ENCODE measurements around the gene OTUD5. TPM values are rescaled to one million over a fixed set of nuclear protein-coding genes. Genes with fewer than 3 reads are reported as not detected.
A peak's percentile ranks its signal among the peaks of the same experiment; 100 is the strongest.
"Not testable (repeated sequence)": the region's sequence is repeated elsewhere in the genome, so short reads cannot be mapped to it uniquely, and the experiment has no call there.

Gene OTUD5
- 30.8 TPM for total RNA-seq

- DNase-seq, result peak; percentile 71
Measured at GRCh38 chrX:48957477-48957826, at the start of gene OTUD5. Gene OTUD5 (minus strand): TSS chrX:48957607. CDS start chrX:48957570, 37 bp downstream.

- DNase-seq, result no peak
Measured at GRCh38 chrX:49003696-49004095, 46.3 kb upstream of the OTUD5 start.

GRCh38 chrX:49002091-49002935 lies 44.9 kb upstream of the OTUD5 start, which contains the start of gene GRIPAP1:
Gene GRIPAP1 (minus strand): TSS chrX:49002264. CDS start chrX:49002229, 35 bp downstream.
- DNase-seq, result peak; percentile 91

GRCh38 chrX:49001521-49002090 lies 44.2 kb upstream of the OTUD5 start:
- peak; percentile 17 for DNase-seq

GRCh38 chrX:49000636-49001035 lies 43.2 kb upstream of the OTUD5 start:
- no peak for DNase-seq

GRCh38 chrX:48999030-48999429 lies 41.6 kb upstream of the OTUD5 start:
- DNase-seq, result no peak

- no peak for DNase-seq
Measured at GRCh38 chrX:48998391-48998790, 41.0 kb upstream of the OTUD5 start.

- DNase-seq, result no peak
Measured at GRCh38 chrX:48997865-48998264, 40.5 kb upstream of the OTUD5 start.

- DNase-seq, result no peak
Measured at GRCh38 chrX:48997455-48997854, 40.0 kb upstream of the OTUD5 start.

- DNase-seq, result no peak
Measured at GRCh38 chrX:48996969-48997368, 39.6 kb upstream of the OTUD5 start.

- DNase-seq, result no peak
Measured at GRCh38 chrX:48992341-48992740, 34.9 kb upstream of the OTUD5 start.

- no peak for DNase-seq
Measured at GRCh38 chrX:48989483-48989882, 32.1 kb upstream of the OTUD5 start.

- DNase-seq, result no peak
Measured at GRCh38 chrX:48983896-48984295, 26.5 kb upstream of the OTUD5 start.

- no peak for DNase-seq
Measured at GRCh38 chrX:48983081-48983480, 25.7 kb upstream of the OTUD5 start.

- DNase-seq, result no peak
Measured at GRCh38 chrX:48981178-48981577, 23.8 kb upstream of the OTUD5 start.

GRCh38 chrX:48980341-48980740 lies 22.9 kb upstream of the OTUD5 start:
- not testable (repeated sequence) for DNase-seq

- DNase-seq, result no peak
Measured at GRCh38 chrX:48978226-48978625, 20.8 kb upstream of the OTUD5 start.

GRCh38 chrX:48976086-48976485 lies 18.7 kb upstream of the OTUD5 start:
- no peak for DNase-seq

GRCh38 chrX:48975541-48975940 lies 18.1 kb upstream of the OTUD5 start:
- DNase-seq, result no peak

- no peak for DNase-seq
Measured at GRCh38 chrX:48975041-48975440, 17.6 kb upstream of the OTUD5 start.

GRCh38 chrX:48974574-48974973 lies 17.2 kb upstream of the OTUD5 start:
- DNase-seq, result no peak

GRCh38 chrX:48974033-48974432 lies 16.6 kb upstream of the OTUD5 start:
- no peak for DNase-seq

GRCh38 chrX:48972220-48973164 lies 15.1 kb upstream of the OTUD5 start:
- no peak for DNase-seq

All from tongue (tissue), 2 donors.